ENCODE results near the gene CXCL1. TPM values are rescaled to one million over a fixed set of nuclear protein-coding genes. Genes with fewer than 3 reads are reported as not detected.

The CXCL1 gene
- total RNA-seq, 1 donor from 2014 or later, result 11.4 TPM

DNA sequence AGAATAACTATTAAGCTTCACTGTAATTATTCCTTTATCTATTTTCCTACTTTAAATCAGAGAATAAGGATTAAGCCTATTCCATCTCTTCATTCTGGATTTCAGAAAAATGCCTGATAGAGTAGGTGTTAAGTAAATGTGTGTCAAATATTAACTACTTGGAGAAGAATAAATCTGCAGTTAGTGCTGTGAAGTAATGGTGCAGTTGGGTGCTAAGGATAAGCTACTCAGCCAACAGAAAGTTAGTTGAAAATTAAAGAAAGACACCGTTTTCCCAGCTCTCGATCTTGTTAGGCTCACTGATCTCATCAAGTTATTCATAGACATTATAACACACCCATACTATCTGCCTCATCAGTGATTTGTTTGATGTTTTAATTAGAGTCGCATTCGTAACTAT, 9.0 kb upstream of the CXCL1 start:
- H3K4me2 ChIP-seq (ENCODE audit: low read length), result no peak overlapping the region
- H3K36me3 ChIP-seq (ENCODE audit: insufficient read depth, low read length), result no peaks in the 10 kb centered on the region
- H3K27ac ChIP-seq (ENCODE audit: low read depth, low read length), result no peak overlapping the region
- H3K9me3 Mint-ChIP-seq (ENCODE audit: unreplicated experiment), result peaks cover 10% of the 10 kb centered on the region
- no peak for DNase-seq (ENCODE audit: low read depth)
- peaks cover 8% of the 10 kb centered on the region for H3K9me3 ChIP-seq (ENCODE audit: insufficient read depth, low read depth, low read length)
- H3K27me3 Mint-ChIP-seq (ENCODE audit: low read depth, unreplicated experiment), result no peaks in the 10 kb centered on the region
- no peak overlapping the region for H3K4me3 ChIP-seq (ENCODE audit: insufficient read depth, low read depth, low read length)
- no peaks in the 10 kb centered on the region for H3K27me3 ChIP-seq (ENCODE audit: insufficient read depth, low read length)
- H4K20me1 ChIP-seq (ENCODE audit: insufficient read depth, low read length), result no peaks in the 10 kb centered on the region
- no peaks in the 10 kb centered on the region for H3K36me3 Mint-ChIP-seq (ENCODE audit: low read depth, unreplicated experiment)
- no peak for FAIRE-seq
- H2AFZ ChIP-seq (ENCODE audit: low read depth, low read length), result no peak overlapping the region
- no peak for TF ChIP-seq EZH2 (IDR thresholded peaks at IDR 0.05; ENCODE audit: insufficient read depth, low read length)
- TF ChIP-seq, protein P1, sequence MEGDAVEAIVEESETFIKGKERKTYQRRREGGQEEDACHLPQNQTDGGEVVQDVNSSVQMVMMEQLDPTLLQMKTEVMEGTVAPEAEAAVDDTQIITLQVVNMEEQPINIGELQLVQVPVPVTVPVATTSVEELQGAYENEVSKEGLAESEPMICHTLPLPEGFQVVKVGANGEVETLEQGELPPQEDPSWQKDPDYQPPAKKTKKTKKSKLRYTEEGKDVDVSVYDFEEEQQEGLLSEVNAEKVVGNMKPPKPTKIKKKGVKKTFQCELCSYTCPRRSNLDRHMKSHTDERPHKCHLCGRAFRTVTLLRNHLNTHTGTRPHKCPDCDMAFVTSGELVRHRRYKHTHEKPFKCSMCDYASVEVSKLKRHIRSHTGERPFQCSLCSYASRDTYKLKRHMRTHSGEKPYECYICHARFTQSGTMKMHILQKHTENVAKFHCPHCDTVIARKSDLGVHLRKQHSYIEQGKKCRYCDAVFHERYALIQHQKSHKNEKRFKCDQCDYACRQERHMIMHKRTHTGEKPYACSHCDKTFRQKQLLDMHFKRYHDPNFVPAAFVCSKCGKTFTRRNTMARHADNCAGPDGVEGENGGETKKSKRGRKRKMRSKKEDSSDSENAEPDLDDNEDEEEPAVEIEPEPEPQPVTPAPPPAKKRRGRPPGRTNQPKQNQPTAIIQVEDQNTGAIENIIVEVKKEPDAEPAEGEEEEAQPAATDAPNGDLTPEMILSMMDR (IDR thresholded peaks at IDR 0.05; ENCODE audit: insufficient read depth, low read depth, low read length), result no peak
- H3K4me1 ChIP-seq (ENCODE audit: insufficient read depth, low read length), result peaks cover 8% of the 10 kb centered on the region
- no peak overlapping the region for H3K4me3 Mint-ChIP-seq (ENCODE audit: unreplicated experiment)
- H3K4me1 Mint-ChIP-seq (ENCODE audit: low read depth, unreplicated experiment), result peaks cover 31% of the 10 kb centered on the region
- peak overlapping the region; percentile 78 for H3K27ac Mint-ChIP-seq (ENCODE audit: unreplicated experiment)
- no peak overlapping the region for H3K9ac ChIP-seq (ENCODE audit: low read length)
- no peaks in the 10 kb centered on the region for H3K79me2 ChIP-seq (ENCODE audit: insufficient read depth, low read length)

DNA sequence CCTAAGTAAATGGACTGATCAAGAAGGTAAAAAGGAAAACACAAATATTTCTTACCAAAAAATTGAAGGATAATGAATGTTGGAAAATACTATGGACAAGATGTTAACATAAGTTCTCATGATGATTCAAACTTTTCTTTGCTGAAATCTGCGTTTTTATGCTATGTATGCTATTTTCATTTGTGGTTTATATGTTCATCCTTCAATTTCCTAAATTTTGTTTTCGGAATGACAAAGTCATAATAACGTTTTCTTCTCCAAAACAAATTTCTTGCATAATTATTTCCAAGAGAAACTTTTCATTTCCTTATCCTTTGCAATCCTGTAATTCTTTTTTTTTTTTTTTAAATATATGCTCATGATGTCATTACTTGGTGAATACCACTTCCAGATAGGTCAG, 8.3 kb upstream of the CXCL1 start:
- H3K9ac ChIP-seq (ENCODE audit: low read length), result no peak overlapping the region
- DNase-seq (ENCODE audit: low read depth) (no peak), FAIRE-seq (peak; percentile 37)
- no peak overlapping the region for H3K27ac ChIP-seq (ENCODE audit: low read depth, low read length)
- peaks cover 8% of the 10 kb centered on the region for H3K9me3 ChIP-seq (ENCODE audit: insufficient read depth, low read depth, low read length)
- no peaks in the 10 kb centered on the region for H3K36me3 Mint-ChIP-seq (ENCODE audit: low read depth, unreplicated experiment)
- no peaks in the 10 kb centered on the region for H3K36me3 ChIP-seq (ENCODE audit: insufficient read depth, low read length)
- H4K20me1 ChIP-seq (ENCODE audit: insufficient read depth, low read length), result no peaks in the 10 kb centered on the region
- no peaks in the 10 kb centered on the region for H3K27me3 Mint-ChIP-seq (ENCODE audit: low read depth, unreplicated experiment)
- no peak overlapping the region for H3K4me3 ChIP-seq (ENCODE audit: insufficient read depth, low read depth, low read length)
- H3K79me2 ChIP-seq (ENCODE audit: insufficient read depth, low read length), result no peaks in the 10 kb centered on the region
- TF ChIP-seq, protein P1 (IDR thresholded peaks at IDR 0.05; ENCODE audit: insufficient read depth, low read depth, low read length), result no peak
- TF ChIP-seq EZH2 (IDR thresholded peaks at IDR 0.05; ENCODE audit: insufficient read depth, low read length), result no peak
- H3K27me3 ChIP-seq (ENCODE audit: insufficient read depth, low read length), result no peaks in the 10 kb centered on the region
- peaks cover 10% of the 10 kb centered on the region for H3K9me3 Mint-ChIP-seq (ENCODE audit: unreplicated experiment)
- peaks cover 25% of the 10 kb centered on the region for H3K4me1 Mint-ChIP-seq (ENCODE audit: low read depth, unreplicated experiment)
- peak overlapping the region; percentile 78 for H3K27ac Mint-ChIP-seq (ENCODE audit: unreplicated experiment)
- no peak overlapping the region for H3K4me2 ChIP-seq (ENCODE audit: low read length)
- no peak overlapping the region for H3K4me3 Mint-ChIP-seq (ENCODE audit: unreplicated experiment)
- no peak overlapping the region for H2AFZ ChIP-seq (ENCODE audit: low read depth, low read length)
- peaks cover 8% of the 10 kb centered on the region for H3K4me1 ChIP-seq (ENCODE audit: insufficient read depth, low read length)

DNA sequence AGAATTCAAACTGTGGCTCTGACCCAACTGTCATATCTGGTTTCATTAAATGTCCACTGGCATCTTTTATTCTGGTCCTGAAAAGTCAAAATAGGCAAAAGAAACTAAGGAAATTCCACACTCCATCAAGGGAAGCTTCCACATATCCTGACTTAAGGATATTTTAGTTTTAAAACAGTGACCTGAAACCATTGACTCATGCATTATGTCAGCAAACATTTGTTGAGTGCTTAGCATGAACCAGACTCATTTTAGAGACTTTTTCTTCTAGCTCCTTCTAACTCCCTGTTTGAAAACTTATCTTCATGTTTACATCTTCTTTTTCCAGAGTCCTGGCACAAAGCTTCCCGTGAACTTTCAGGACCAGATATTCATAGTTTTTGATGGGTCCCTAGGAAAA, 6.9 kb upstream of the CXCL1 start:
- no peaks in the 10 kb centered on the region for H3K79me2 ChIP-seq (ENCODE audit: insufficient read depth, low read length)

More for the DNA sequence above, 6.9 kb upstream of the CXCL1 start:
- H3K27me3 Mint-ChIP-seq (ENCODE audit: low read depth, unreplicated experiment), result no peaks in the 10 kb centered on the region
- no peak overlapping the region for H3K4me2 ChIP-seq (ENCODE audit: low read length)
- H3K4me1 ChIP-seq (ENCODE audit: insufficient read depth, low read length), result peaks cover 8% of the 10 kb centered on the region
- no peak overlapping the region for H2AFZ ChIP-seq (ENCODE audit: low read depth, low read length)
- H3K9ac ChIP-seq (ENCODE audit: low read length), result no peak overlapping the region
- H3K27me3 ChIP-seq (ENCODE audit: insufficient read depth, low read length), result no peaks in the 10 kb centered on the region
- H3K9me3 ChIP-seq (ENCODE audit: insufficient read depth, low read depth, low read length), result peaks cover 5% of the 10 kb centered on the region
- H3K4me3 ChIP-seq (ENCODE audit: insufficient read depth, low read depth, low read length), result no peak overlapping the region
- DNase-seq (ENCODE audit: low read depth), result peak; percentile 37
- H3K4me1 Mint-ChIP-seq (ENCODE audit: low read depth, unreplicated experiment), result peaks cover 26% of the 10 kb centered on the region
- no peak overlapping the region for H3K27ac Mint-ChIP-seq (ENCODE audit: unreplicated experiment)
- H3K27ac ChIP-seq (ENCODE audit: low read depth, low read length), result no peak overlapping the region
- H3K36me3 Mint-ChIP-seq (ENCODE audit: low read depth, unreplicated experiment), result no peaks in the 10 kb centered on the region
- H3K9me3 Mint-ChIP-seq (ENCODE audit: unreplicated experiment), result peaks cover 6% of the 10 kb centered on the region
- no peaks in the 10 kb centered on the region for H3K36me3 ChIP-seq (ENCODE audit: insufficient read depth, low read length)
- TF ChIP-seq, protein P1 (IDR thresholded peaks at IDR 0.05; ENCODE audit: insufficient read depth, low read depth, low read length), result no peak
- no peak for TF ChIP-seq EZH2 (IDR thresholded peaks at IDR 0.05; ENCODE audit: insufficient read depth, low read length)
- FAIRE-seq, result no peak
- H3K4me3 Mint-ChIP-seq (ENCODE audit: unreplicated experiment), result no peak overlapping the region
- H4K20me1 ChIP-seq (ENCODE audit: insufficient read depth, low read length), result no peaks in the 10 kb centered on the region
